HG03469 (cell line): Measurements from ENCODE around the gene LLCFC1.

Experiments
- ATAC-seq: cut with Tn5 transposase; IDR thresholded peaks from one replicate; pipeline ENCODE4 v1.9.1; 2021; ENCODE audit warnings: mild to moderate bottlenecking, moderate library complexity, moderate number of reproducible peaks; ENCODE audit not compliant: unreplicated experiment

Gene LLCFC1

GRCh38 chr7:142939226-142939910 lies at the start of gene LLCFC1:
TSS of gene LLCFC1 (plus strand) at chr7:142939484. CDS start at chr7:142939622, 138 bp downstream.
- no peak for ATAC-seq

- ATAC-seq, result no peak
Observed at GRCh38 chr7:142889816-142890215, 49.5 kb upstream of the LLCFC1 start.

DNA sequence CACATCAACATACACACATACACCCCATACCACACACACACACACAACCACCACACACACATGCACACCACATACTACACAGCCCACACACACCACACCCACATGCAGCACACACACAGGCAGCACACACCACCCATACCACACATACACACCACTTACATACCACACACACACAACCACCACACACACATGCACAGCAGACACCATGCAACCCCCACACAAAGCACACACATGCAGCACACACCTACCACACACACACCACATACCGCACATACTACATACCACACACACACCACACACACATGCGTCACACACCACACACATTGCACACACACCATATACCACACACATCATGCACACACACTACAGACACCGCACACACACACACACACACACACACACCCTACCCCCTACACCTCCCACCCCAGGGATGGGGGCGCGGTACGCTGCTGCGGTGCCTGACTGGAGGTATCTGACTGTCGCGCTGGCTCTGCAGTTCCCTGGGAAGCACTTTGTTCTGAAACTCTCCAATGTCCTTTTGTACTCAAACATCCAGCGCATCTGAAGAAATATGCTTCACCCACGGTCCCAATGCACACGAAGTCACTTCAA lies 48.3 kb upstream of the LLCFC1 start:
- ATAC-seq, result no peak

DNA sequence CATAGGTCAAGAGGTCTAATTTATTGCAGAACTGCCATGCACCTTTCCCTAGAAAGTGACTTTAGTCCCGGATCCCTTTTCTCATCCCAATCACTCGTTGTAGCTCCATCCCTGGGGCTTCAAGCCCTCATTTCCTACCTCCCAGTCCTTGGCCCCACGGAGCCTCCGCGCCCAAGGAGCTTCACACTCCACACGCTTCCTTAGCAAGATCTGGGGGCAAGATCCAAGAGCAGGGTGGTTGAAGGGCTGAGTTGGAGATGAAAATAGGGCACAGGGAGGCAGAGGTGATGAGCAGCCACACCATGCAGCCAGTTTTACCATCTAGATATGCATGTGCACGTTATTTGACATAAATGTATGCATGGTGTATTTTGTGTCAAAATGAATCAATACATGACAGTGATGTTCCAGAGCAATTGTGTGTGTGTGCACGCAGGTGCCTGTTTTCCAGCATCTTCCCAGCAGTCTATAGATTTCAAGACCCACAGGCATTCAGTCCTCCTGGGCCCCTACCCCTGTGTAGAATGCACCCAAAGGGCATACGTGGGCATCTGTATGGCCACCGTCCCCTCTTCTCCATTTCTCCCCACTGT lies 47.7 kb upstream of the LLCFC1 start:
- no peak for ATAC-seq

DNA sequence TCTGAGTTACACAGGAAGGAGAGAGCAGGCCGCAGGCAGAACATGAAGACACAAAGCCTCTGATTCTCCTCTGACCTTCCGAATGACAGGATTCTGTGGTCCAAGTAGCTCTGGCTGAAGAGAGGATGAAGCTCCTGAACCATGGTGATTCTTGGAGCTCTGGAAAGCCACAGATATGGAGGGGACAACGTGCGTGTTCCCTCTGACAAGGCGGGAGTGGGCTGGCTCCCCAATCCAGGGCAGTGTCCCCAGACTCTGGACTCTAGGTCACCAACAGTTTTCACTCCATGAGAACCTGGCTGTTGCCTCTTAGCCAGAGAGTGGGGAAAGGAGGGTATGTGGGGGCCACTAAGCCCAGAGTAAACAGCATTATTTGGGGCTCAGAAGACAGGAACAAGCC lies 46.3 kb upstream of the LLCFC1 start:
- ATAC-seq, result no peak

DNA sequence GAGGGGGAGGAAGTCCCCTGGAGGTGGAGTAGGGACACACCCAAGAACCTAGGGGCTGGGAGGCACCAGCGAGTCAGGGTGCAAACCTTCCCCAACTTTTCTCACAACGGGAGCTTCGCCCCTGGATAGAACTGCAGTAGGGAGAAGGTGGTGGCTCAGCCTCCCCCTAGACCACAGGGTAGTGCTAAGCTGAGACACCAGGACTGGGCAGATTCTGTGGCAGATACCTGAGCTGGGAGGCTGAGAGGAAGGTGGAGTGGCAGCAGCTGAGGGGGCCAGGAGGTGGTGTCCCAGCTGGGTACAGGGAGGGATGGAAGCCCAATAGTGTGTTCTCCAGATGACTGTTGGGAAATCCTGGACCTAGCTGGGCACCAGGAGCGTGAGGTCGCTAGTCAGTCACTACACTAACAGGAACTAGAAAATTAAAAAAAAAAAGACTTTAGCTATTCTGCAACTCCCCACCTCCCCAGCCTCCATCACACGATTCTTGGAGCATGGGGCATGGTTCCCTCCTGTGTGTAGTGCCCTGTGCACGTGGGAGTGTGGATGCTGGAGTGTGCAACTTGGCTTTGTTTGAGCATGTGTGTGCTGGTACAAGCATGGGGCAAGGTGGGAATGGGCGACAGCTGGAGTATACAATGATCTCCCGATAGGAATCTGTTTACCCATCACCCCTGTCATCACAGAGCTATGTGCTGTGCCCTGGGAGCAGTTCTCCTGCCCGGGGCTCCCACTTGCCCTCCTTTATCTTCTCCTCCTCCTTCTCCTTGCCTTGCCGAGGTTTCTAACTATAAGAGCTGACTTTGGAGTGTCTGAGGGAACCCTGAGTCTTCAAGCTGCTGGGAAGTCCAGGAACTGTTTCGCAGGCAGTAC lies 44.9 kb upstream of the LLCFC1 start:
- no peak for ATAC-seq

DNA sequence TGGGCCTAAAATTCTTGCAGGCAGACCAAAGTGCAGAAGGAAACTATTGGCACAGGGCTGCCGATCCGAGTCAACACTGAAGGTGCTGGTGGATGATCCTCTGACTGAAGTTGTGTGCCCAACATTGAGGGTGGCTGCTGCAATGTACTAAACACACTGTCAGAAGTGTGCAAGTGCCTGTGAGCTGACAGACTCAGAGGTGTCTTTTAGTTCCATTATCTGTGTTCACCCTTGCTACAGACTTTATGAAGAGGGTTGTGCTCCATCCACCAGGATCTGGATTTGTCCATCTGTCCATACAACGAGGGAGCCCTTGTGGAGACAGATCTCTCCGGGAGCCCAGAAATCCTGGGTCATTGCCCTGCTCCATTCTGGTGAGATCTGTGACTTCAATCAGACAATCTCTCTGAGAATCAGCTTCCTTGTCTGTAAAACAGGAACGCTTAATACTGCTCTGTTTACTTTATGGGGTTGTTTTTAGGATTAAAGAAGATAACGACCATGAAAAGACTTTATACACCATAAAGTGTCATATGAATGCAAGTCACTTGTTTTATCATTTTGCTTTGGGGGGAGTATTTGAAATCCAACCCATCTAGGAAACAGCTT lies 44.2 kb upstream of the LLCFC1 start:
- ATAC-seq, result no peak

- ATAC-seq, result no peak
Observed at GRCh38 chr7:142896151-142896550, 43.1 kb upstream of the LLCFC1 start.

DNA sequence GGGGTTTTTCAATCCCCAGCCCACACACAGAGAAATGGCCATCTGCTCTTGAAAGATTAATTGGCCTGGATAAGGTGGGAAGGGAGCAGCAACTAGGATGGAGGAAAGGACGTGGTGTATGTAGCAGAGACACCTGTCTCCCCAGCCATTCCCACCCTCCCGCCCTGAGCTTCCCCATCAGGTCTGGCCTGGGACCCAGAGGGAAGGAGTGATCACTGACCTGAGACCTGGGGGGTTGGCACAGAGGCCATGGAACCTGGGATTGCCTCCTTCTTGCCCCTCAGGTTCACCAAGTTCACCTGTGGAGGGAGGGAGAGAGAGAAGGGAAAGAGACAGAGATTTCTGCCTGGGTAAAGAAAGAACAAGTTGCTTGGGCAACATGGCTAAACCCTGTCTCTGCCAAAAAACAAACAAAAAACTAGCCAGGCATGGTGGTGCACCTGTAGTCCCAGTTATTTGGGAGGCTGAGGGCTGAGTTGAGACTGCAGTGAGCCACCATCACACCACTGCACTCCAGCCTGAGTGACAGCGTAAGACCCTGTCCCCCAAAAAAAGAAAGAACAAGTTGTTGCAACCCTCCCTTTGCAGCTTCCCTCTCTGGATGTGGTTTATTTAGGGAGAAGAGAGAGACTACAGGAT lies 42.4 kb upstream of the LLCFC1 start:
- ATAC-seq, result no peak

- ATAC-seq, result no peak
Observed at GRCh38 chr7:142897691-142898090, 41.6 kb upstream of the LLCFC1 start.

DNA sequence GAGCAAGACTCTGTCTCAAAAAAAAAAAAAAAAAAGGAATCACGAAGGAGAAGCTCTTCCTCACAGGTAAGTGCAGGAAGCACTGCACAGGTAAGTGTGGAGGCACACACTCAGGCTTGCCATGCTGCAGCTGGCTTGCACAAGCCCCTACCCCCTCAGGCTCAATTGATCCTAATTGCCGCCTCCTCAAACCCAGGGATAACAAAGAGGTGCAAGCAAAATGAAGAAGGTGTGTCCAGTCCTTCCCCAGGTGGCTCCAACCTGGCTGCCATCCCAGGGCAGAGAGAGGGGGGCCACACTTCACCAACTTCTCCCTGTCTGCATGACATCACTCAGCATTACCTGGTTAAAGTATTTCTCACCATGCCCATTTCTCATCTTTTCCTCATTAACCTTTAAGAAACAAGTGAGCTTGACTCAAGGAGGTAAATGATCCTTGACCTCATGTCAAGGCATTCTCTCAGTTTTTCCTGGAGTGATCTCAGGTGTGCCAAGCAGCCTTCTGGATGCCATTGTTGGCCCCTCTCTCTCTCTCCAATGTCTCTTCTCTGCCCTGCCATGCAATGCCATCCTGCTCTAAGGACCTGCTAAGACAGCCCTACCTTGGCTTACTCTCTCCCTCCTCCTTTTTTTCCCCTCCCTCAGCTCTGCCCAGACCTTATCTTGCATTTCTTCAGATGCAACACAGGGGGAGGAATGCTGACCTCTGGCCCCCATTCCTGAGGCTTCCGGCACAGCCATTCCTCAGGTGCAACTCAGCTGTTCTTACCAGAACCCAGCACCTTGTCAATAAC lies 40.7 kb upstream of the LLCFC1 start:
- no peak for ATAC-seq

- ATAC-seq, result no peak
Observed at GRCh38 chr7:142899661-142900060, 39.6 kb upstream of the LLCFC1 start.

DNA sequence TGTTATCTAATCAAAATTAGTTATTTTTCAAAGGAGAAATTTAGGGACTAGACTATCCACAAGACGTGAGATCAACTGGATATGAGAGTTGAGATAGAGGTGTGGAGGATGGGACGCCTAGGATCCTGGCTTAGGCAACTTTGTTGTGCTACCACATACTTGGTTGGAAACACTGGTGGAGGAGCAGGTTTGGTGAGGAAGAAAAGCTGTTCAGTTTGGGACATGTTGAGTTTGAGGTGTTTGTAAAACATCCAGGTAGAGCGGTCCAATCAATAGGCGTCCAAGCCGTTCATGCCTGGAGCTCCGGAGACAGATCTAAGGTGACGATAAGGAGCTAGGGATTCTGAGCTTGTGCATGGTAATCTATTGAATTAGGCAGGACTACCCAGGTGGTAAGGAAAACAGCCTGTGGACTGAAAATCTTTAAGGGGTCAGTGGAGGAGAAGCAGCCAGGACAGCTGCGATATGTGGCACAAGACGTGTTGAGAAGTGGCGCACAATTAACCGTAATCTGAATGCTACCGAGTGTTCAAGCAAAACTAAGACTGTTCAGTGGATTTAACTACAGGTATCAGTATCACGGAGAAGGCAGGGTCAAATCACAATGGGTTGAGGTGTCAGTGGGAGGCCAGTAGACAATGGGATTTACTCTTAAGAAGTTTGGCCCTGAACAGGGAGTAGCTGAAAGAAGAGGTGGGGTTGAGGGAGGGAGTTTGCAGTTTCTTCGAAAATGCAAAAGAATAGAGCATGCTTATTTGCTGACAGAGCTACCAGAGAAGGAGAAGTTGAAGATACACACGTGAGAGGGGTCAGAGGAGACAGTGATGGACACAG lies 37.6 kb upstream of the LLCFC1 start:
- ATAC-seq, result no peak

DNA sequence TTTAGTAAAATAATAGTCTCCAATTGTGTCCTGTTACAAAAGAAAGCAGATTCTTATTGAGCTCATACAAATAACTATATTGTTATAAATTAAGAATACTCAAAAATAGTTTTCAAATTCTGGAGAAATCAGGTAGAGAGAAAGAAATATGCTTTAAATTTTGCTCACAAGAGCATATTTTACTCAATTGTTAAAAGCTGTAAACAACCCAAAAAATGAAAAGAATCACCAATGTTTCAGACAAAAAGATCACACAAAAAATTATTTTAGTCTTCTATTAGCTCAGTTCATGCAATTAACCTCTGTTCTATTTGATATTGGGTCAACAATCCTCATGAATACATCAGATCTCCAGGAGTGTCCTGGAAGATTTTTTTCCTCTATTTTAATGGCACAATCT lies 35.2 kb upstream of the LLCFC1 start:
- ATAC-seq, result no peak

DNA sequence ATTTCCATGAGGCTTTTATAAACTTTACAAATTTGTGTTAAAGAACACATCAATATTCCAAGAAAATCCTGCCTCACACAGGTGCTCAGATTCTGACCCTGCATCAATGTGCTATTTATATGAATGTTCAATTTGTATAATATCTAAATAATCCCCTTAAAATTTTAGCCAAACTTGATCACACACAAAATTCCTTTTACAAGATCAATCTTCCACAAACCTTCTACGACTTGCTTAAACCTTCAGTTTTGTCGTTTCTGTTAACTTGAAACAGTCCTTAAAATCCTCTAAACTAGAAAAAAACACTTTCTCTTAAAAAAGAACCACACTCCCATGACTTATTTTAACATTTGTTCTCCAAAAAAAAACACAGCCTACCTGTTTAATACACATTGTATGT lies 33.5 kb upstream of the LLCFC1 start:
- no peak for ATAC-seq

DNA sequence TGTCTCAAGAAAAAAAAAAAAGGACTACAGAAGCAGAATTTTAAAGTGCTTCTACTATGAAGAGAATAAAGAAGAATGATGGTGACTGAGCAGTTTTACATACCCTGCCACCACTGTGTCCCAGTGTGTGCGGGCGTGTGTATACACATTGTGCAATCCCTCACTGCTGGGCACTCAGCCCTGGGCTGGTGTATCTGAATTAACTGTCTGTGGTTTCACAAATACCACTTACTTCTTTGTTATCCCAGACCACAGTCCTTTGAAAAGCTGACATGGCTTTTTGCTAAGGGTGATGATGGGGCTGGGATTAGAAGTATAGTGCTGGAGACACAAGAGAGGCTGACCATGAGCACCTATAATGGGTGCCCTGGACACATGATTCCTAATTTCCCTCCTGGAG lies 32.6 kb upstream of the LLCFC1 start:
- no peak for ATAC-seq

- no peak for ATAC-seq
Observed at GRCh38 chr7:142908290-142908689, 31.0 kb upstream of the LLCFC1 start.

- ATAC-seq, result no peak
Observed at GRCh38 chr7:142908921-142909890, 30.1 kb upstream of the LLCFC1 start.
